ENCODE data around the gene RERG.

The RERG gene

GRCh38 chr12:15194456-15195368, 26.5 kb downstream of the RERG start:
- no peak for DNase-seq (ENCODE audit: extremely low spot score, insufficient read length, low read depth)
- no peak for FAIRE-seq

DNA sequence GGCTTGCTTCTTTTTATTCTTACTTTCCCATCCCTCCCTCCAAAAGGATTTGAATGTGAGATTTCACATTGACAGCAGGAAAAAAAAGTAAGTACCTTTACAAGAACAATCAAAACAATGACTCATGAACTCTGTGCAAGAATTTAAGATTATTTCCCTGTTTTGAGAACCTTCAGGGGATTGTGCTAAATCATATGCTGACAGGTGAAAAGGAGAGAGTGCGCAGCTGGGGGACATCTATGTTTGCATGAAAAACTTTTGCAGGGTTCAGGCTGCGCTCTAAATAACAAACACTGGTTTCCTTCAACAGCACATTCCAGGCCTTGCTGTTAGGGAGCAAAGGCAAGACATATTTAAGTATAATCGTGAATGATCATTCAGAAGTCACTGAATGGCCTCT, 27.3 kb downstream of the RERG start:
- DNase-seq (ENCODE audit: extremely low spot score, insufficient read length, low read depth) (no peak), FAIRE-seq (no peak)

GRCh38 chr12:15192720-15193119, 28.5 kb downstream of the RERG start:
- DNase-seq (ENCODE audit: extremely low spot score, insufficient read length, low read depth) = no peak
- no peak for FAIRE-seq

GRCh38 chr12:15188127-15188526, 33.1 kb downstream of the RERG start:
- FAIRE-seq (no peak), DNase-seq (ENCODE audit: extremely low spot score, insufficient read length, low read depth) (no peak)

GRCh38 chr12:15186597-15186996, 34.6 kb downstream of the RERG start:
- DNase-seq (ENCODE audit: extremely low spot score, insufficient read length, low read depth) = no peak
- no peak for FAIRE-seq

GRCh38 chr12:15184484-15184883, 36.7 kb downstream of the RERG start:
- DNase-seq (ENCODE audit: extremely low spot score, insufficient read length, low read depth) (no peak), FAIRE-seq (no peak)

- DNase-seq (ENCODE audit: extremely low spot score, insufficient read length, low read depth) = no peak
- FAIRE-seq = no peak
Measured at GRCh38 chr12:15183821-15184220, 37.4 kb downstream of the RERG start.

GRCh38 chr12:15181017-15181683, 40.1 kb downstream of the RERG start:
- DNase-seq (ENCODE audit: extremely low spot score, insufficient read length, low read depth) (no peak), FAIRE-seq (no peak)

DNA sequence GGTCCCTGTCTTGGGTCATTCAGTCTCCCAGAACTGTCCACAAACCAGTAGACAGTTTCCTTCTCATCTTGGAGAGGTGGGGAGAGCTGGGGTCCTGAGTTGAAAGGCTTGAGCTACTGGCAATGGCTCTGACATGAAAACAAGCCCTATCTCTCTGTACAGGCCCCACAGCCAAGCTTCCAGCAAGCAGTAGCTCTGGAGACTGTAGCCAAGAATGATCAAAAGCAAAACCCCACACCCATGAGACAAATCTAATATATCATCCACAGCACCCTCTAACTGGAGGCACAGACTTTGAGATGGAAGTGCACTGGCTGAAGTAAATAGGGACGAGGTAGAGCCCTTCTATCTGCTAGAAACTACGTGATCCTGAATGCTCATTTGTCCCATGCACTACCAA, 40.9 kb downstream of the RERG start:
- DNase-seq (ENCODE audit: extremely low spot score, insufficient read length, low read depth) = no peak
- no peak for FAIRE-seq

- FAIRE-seq (no peak), DNase-seq (ENCODE audit: extremely low spot score, insufficient read length, low read depth) (no peak)
Measured at GRCh38 chr12:15179672-15180071, 41.5 kb downstream of the RERG start.

- FAIRE-seq = no peak
- no peak for DNase-seq (ENCODE audit: extremely low spot score, insufficient read length, low read depth)
Measured at GRCh38 chr12:15173142-15173541, 48.1 kb downstream of the RERG start.

GRCh38 chr12:15172060-15172822, 49.0 kb downstream of the RERG start:
- DNase-seq (ENCODE audit: extremely low spot score, insufficient read length, low read depth) (no peak), FAIRE-seq (no peak)

DNA sequence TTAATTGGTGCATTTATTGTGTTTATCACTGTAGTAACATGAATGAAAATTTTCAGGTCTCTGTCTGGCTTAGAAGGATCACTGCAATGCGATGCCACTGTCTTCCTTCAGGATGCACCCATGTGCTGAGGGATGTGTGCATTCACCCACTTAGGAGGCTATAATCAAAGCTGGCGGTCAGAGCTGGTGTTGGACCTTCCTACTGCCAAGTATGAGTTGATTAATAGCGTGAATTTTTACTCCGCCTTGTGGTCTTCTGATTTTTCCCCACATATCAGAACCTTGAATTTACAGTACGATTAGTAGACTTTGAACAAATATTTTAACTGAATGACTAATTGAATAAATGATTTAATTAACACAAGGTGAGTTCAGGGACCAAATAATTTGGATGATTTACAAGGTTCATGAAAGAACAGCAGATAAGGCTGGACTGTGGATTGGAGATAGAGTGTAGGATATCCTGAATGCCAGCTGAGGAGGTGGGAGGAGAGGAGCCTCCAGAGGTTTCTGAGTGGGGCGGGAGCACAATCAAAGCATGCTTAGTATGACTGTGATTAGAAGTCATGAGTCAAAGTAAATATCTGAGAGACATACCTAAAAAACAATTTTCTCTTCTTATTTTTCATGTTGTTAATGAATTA, 50.1 kb downstream of the RERG start:
- no peak for FAIRE-seq

GRCh38 chr12:15168026-15168678, 53.1 kb downstream of the RERG start:
- FAIRE-seq (no peak), DNase-seq (ENCODE audit: extremely low spot score, insufficient read length, low read depth) (no peak)

More for the DNA sequence above, 50.1 kb downstream of the RERG start:
- no peak for DNase-seq (ENCODE audit: extremely low spot score, insufficient read length, low read depth)

DNA sequence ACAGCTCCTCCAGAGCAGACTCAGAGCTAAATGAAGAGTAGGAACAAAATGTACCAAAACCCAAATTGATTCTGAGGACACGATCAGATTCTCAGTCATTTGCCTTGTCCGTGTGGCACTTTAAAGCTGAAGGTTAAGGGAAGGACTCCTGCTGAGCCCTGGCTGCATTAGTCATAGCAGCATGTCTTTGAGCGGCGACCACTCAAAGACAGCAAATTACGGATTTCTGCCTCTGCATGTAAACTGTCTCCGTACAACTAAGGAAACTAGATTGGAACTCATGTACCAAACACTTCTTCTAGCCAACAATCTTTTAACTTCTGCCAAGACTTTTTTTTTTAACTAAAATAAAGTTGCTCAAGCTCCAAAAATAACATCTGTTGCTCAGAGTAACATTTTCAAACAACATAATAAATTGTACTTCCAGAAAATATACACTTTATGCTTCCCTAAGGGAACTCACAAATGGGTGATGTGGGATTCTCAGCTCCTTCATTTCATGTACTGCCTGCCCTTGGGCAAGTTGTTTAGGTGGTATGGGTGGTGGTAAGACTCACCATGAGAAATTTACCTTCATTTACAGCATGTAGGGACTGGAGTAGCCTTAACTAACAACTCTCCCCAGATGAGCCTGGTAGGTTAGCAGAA, 56.1 kb downstream of the RERG start:
- DNase-seq (ENCODE audit: extremely low spot score, insufficient read length, low read depth) (no peak), FAIRE-seq (no peak)

DNA sequence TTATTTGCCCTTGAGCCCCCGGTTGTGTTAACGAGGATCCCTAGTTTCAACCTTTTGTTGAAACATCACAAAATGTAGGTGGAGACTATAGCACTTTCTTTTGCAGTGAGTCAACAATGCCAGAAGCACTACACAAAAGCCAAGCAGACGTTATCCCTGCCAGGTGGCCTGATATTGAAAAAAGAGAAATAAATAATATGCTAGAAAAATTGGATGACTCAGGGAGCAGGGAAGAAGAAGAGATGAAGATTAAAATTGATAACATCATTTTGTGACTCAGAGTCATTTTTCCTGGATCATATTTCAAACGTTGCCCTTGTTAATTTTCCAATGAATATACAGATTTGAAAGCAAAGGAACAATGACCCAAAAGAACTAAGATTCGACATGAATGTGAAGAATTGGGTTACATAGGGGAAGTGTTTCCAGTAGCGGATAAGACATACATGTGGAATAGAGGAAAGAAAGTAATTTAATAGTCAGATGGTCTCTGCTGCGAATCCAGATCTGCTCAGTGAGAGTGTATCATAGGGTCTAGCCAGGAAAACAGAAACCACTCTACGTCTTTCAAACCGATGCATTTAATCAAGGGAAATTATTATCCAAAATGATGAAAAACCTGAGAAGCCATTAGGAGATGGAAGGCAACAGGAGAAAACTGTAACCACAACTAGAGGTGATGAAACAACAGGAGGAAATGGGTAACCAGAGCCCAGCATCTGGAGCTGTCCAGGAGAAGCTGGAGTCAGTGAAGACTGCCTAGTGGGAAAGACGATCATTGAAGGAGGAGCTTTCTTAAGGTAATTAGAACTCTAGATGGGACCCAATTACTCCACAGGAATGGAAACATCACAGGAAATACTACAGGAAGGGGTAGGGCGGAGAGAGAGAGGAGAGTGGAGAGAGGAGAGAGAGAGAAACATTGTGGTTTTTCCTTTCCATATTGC, 57.9 kb downstream of the RERG start:
- FAIRE-seq = no peak

GRCh38 chr12:15158083-15158482, 63.1 kb downstream of the RERG start:
- FAIRE-seq (no peak), DNase-seq (ENCODE audit: extremely low spot score, insufficient read length, low read depth) (no peak)

More for the DNA sequence above, 57.9 kb downstream of the RERG start:
- no peak for DNase-seq (ENCODE audit: extremely low spot score, insufficient read length, low read depth)

DNA sequence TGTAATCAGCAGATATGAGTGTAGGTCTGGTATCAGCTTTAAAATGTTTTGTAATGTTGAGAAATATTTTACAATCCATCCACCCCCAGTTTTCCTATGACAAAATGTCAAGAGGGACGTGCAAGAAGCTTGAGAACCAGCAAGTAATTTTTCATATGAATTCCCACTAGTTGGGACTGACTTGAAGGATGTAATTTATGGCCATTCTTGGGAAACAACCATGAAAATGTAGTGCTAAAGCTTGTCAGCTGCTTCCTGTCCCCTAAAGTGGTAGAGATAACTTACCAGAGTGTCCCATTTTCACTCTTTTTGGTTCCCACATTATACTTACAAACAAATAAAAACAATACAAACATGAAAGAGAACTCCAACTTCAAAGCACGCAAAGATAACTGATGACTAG, 63.9 kb downstream of the RERG start:
- no peak for FAIRE-seq
- DNase-seq (ENCODE audit: extremely low spot score, insufficient read length, low read depth) = no peak
